ENCODE data around the gene NADSYN1. TPM values are rescaled to one million over a fixed set of nuclear protein-coding genes. Genes with fewer than 3 reads are reported as not detected.
A peak's percentile ranks its signal among the peaks of the same experiment; 100 is the strongest.

NADSYN1 gene
- total and polyA plus RNA-seq, 2 of the 13 experiments (the other 11 are each of a cell fraction or from before 2014, with no cell fraction given) = 35.7 to 51.5 TPM

DNA sequence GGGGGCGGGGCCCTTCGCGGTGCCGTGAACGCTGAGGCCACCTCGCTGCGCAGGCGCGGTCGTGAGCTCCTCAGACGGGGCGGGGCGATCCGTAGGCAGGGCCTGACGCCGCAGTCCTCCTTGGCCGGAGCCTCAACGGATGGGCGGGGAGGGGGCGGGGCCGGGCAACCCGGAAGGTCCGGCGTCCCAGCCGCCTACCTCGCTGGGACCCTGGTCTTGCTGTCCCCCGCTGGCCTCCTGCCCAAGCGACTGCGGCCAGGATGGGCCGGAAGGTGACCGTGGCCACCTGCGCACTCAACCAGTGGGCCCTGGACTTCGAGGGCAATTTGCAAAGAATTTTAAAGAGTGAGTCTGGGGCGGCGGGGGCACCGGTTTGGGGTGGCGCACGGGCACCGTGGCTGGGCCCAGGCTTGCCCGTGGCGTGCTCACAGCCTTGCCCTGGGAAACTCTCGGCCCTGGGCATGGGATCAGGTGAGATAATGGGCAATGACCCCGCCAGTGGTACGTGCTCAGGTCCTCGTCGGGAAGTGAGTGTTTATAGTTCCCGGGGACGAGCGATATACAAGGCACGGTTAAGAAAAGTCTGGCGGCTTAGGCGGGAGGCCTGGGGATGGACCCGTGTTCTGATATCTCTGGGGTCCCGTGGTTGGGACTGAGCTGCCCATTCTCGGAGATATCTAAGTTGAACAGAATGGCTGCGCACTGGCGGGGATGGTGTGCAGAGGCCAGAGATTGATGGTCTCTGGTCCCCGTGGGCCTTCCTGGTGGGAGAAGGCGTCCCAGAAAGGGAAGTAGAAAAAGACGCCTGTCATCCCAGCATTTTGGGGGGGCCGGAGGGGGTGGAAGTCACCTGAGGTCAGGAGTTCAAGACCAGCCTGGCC lies at the start of gene NADSYN1 (continued):
- TF ChIP-seq, protein P1, sequence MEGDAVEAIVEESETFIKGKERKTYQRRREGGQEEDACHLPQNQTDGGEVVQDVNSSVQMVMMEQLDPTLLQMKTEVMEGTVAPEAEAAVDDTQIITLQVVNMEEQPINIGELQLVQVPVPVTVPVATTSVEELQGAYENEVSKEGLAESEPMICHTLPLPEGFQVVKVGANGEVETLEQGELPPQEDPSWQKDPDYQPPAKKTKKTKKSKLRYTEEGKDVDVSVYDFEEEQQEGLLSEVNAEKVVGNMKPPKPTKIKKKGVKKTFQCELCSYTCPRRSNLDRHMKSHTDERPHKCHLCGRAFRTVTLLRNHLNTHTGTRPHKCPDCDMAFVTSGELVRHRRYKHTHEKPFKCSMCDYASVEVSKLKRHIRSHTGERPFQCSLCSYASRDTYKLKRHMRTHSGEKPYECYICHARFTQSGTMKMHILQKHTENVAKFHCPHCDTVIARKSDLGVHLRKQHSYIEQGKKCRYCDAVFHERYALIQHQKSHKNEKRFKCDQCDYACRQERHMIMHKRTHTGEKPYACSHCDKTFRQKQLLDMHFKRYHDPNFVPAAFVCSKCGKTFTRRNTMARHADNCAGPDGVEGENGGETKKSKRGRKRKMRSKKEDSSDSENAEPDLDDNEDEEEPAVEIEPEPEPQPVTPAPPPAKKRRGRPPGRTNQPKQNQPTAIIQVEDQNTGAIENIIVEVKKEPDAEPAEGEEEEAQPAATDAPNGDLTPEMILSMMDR (CRISPR knock-in tag; IDR thresholded peaks at IDR 0.05) = 0 out of 2 replicates have a peak, but pooled peaks have one; percentile 14
- TF ChIP-seq ZNF547 (CRISPR knock-in tag; IDR thresholded peaks at IDR 0.05) (no peak), ZNF225 (CRISPR knock-in tag; IDR thresholded peaks at IDR 0.05) (no peak; the same call in 1 of the 2 replicates), ZNF850 (CRISPR knock-in tag; conservative IDR thresholded peaks at IDR 0.05) (no peak), NONO (IDR thresholded peaks at IDR 0.05) (no peak), NONO (CRISPR knock-in tag; conservative IDR thresholded peaks at IDR 0.05) (peak; percentile 74), GTF3A (CRISPR knock-in tag; conservative IDR thresholded peaks at IDR 0.05) (no peak), MED8 (CRISPR knock-in tag; IDR thresholded peaks at IDR 0.05; ENCODE audit: insufficient replicate concordance) (peak; percentile 34), SOX5 (CRISPR knock-in tag; IDR thresholded peaks at IDR 0.05; ENCODE audit: borderline replicate concordance) (no peak), ZNF484 (CRISPR knock-in tag; IDR thresholded peaks at IDR 0.05; ENCODE audit: borderline replicate concordance, low read depth) (no peak), ZBTB21 (CRISPR knock-in tag; IDR thresholded peaks at IDR 0.05) (no peak), SETDB1 (CRISPR knock-in tag; IDR thresholded peaks at IDR 0.05; ENCODE audit: borderline replicate concordance) (no peak), FLYWCH1 (CRISPR knock-in tag; IDR thresholded peaks at IDR 0.05) (no peak), THAP11 (CRISPR knock-in tag; IDR thresholded peaks at IDR 0.05) (0 out of 2 replicates have a peak, but pooled peaks have one; percentile 40), AGO2 (optimal IDR thresholded peaks at IDR 0.05; ENCODE audit: low read depth, low read length) (peak; percentile 52), RARG (CRISPR knock-in tag; IDR thresholded peaks at IDR 0.05; ENCODE audit: low read depth) (no peak), ZNF615 (CRISPR knock-in tag; IDR thresholded peaks at IDR 0.05; ENCODE audit: borderline replicate concordance) (no peak), NFIC (IDR thresholded peaks at IDR 0.05; ENCODE audit: low read length) (no peak)
- TF ChIP-seq, protein P2, sequence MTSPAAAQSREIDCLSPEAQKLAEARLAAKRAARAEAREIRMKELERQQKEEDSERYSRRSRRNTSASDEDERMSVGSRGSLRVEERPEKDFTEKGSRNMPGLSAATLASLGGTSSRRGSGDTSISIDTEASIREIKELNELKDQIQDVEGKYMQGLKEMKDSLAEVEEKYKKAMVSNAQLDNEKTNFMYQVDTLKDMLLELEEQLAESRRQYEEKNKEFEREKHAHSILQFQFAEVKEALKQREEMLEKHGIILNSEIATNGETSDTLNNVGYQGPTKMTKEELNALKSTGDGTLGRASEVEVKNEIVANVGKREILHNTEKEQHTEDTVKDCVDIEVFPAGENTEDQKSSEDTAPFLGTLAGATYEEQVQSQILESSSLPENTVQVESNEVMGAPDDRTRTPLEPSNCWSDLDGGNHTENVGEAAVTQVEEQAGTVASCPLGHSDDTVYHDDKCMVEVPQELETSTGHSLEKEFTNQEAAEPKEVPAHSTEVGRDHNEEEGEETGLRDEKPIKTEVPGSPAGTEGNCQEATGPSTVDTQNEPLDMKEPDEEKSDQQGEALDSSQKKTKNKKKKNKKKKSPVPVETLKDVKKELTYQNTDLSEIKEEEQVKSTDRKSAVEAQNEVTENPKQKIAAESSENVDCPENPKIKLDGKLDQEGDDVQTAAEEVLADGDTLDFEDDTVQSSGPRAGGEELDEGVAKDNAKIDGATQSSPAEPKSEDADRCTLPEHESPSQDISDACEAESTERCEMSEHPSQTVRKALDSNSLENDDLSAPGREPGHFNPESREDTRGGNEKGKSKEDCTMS (CRISPR knock-in tag; conservative IDR thresholded peaks at IDR 0.05) = no peak
- TF ChIP-seq, protein P3, sequence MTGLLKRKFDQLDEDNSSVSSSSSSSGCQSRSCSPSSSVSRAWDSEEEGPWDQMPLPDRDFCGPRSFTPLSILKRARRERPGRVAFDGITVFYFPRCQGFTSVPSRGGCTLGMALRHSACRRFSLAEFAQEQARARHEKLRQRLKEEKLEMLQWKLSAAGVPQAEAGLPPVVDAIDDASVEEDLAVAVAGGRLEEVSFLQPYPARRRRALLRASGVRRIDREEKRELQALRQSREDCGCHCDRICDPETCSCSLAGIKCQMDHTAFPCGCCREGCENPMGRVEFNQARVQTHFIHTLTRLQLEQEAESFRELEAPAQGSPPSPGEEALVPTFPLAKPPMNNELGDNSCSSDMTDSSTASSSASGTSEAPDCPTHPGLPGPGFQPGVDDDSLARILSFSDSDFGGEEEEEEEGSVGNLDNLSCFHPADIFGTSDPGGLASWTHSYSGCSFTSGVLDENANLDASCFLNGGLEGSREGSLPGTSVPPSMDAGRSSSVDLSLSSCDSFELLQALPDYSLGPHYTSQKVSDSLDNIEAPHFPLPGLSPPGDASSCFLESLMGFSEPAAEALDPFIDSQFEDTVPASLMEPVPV (CRISPR knock-in tag; IDR thresholded peaks at IDR 0.05) = peak; percentile 65; the same call in 1 of the 2 replicates
- TF ChIP-seq, protein P4, sequence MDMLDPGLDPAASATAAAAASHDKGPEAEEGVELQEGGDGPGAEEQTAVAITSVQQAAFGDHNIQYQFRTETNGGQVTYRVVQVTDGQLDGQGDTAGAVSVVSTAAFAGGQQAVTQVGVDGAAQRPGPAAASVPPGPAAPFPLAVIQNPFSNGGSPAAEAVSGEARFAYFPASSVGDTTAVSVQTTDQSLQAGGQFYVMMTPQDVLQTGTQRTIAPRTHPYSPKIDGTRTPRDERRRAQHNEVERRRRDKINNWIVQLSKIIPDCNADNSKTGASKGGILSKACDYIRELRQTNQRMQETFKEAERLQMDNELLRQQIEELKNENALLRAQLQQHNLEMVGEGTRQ (IDR thresholded peaks at IDR 0.05; ENCODE audit: low read depth, low read length) = no peak
- TF ChIP-seq, protein P4 (CRISPR knock-in tag; IDR thresholded peaks at IDR 0.05; ENCODE audit: borderline replicate concordance) = no peak
